Ectodermal cell (in vitro differentiated cells): ENCODE measurements around the gene AK9.
"Not testable (repeated sequence)": the region's sequence is repeated elsewhere in the genome, so short reads cannot be mapped to it uniquely, and the experiment has no call there.

Source experiments
- H3K27ac ChIP-seq: 2 replicates; pipeline ENCODE4 v1.7.0; 2013; ENCODE audit warnings: mild to moderate bottlenecking, low read depth, low read length; ENCODE audit not compliant: insufficient read depth, poor library complexity, severe bottlenecking
- H3K27me3 ChIP-seq: 2 replicates; pipeline ENCODE4 v1.7.0; 2013; ENCODE audit warnings: mild to moderate bottlenecking, low read length; ENCODE audit not compliant: insufficient read depth, control insufficient read depth, poor library complexity, severe bottlenecking
- H3K36me3 ChIP-seq: one replicate; pipeline ENCODE4 v1.7.0; 2013; ENCODE audit warnings: low read length; ENCODE audit not compliant: control insufficient read depth, insufficient read depth
- H3K4me1 ChIP-seq: one replicate; pipeline ENCODE4 v1.7.0; 2013; ENCODE audit warnings: low read length; ENCODE audit not compliant: control insufficient read depth, insufficient read depth
- H3K4me3 ChIP-seq: 2 replicates; pipeline ENCODE4 v1.7.0; 2013; ENCODE audit warnings: low read depth, low read length, control low read depth; ENCODE audit not compliant: insufficient read depth
- H3K9me3 ChIP-seq: 2 replicates; pipeline ENCODE4 v1.7.0; 2013; ENCODE audit warnings: mild to moderate bottlenecking, low read length, moderate library complexity; ENCODE audit not compliant: control insufficient read depth
- WGBS, 2 experiments: methylation state at CpG; one replicate each; pipeline ENCODE4 v1.1.7; 2013; ENCODE audit warnings: missing lambda C conversion rate in 2 of 2; 5-methylcytosine and 5-hydroxymethylcytosine counted together

Gene AK9

GRCh38 chr6:109701774-109702173 lies 10.8 kb upstream of the AK9 start:
- 84 to 92% methylated on average over 2 of the region's 2 CpGs for WGBS, 2 experiments
- H3K4me1 ChIP-seq = no peaks in the 10 kb centered on the region
- H3K27ac ChIP-seq = no peak overlapping the region
- no peaks in the 10 kb centered on the region for H3K27me3 ChIP-seq
- H3K9me3 ChIP-seq = no peaks in the 10 kb centered on the region
- no peaks in the 10 kb centered on the region for H3K36me3 ChIP-seq
- H3K4me3 ChIP-seq = no peak overlapping the region

GRCh38 chr6:109701221-109701620 lies 10.2 kb upstream of the AK9 start:
- 91 to 93% methylated on average over 4 of the region's 4 CpGs for WGBS, 2 experiments
- no peaks in the 10 kb centered on the region for H3K9me3 ChIP-seq

GRCh38 chr6:109696355-109696754 lies 5.4 kb upstream of the AK9 start:
- Histone ChIP-seq H3K36me3 (no peaks in the 10 kb centered on the region), H3K27ac (no peak overlapping the region), H3K27me3 (no peaks in the 10 kb centered on the region), H3K9me3 (no peaks in the 10 kb centered on the region), H3K4me3 (no peak overlapping the region), H3K4me1 (no peaks in the 10 kb centered on the region)
- 89 to 97% methylated on average over 4 to 5 of the region's 5 CpGs for WGBS, 2 experiments

More at GRCh38 chr6:109701221-109701620, 10.2 kb upstream of the AK9 start:
- Histone ChIP-seq H3K36me3 (no peaks in the 10 kb centered on the region), H3K27me3 (no peaks in the 10 kb centered on the region), H3K27ac (no peak overlapping the region), H3K4me1 (no peaks in the 10 kb centered on the region), H3K4me3 (no peak overlapping the region)

- WGBS, 2 experiments = 80 to 87% methylated on average over 4 of the region's 4 CpGs
- H3K27me3 ChIP-seq = no peaks in the 10 kb centered on the region
- H3K4me3 ChIP-seq = no peak overlapping the region
- no peaks in the 10 kb centered on the region for H3K9me3 ChIP-seq
- H3K4me1 ChIP-seq = no peaks in the 10 kb centered on the region
- no peak overlapping the region for H3K27ac ChIP-seq
- no peaks in the 10 kb centered on the region for H3K36me3 ChIP-seq
Observed at GRCh38 chr6:109695468-109695867, 4.5 kb upstream of the AK9 start.

- Histone ChIP-seq H3K9me3 (no peaks in the 10 kb centered on the region), H3K27me3 (peaks cover 3% of the 10 kb centered on the region), H3K27ac (no peak overlapping the region), H3K4me3 (no peak overlapping the region), H3K4me1 (no peaks in the 10 kb centered on the region), H3K36me3 (no peaks in the 10 kb centered on the region)
Observed at GRCh38 chr6:109693111-109693510, 2.1 kb upstream of the AK9 start.

GRCh38 chr6:109690373-109690736 lies 647 bp downstream of the AK9 start:
- Histone ChIP-seq H3K4me1 (no peaks in the 10 kb centered on the region), H3K27me3 (peaks cover 3% of the 10 kb centered on the region), H3K9me3 (no peaks in the 10 kb centered on the region), H3K36me3 (no peaks in the 10 kb centered on the region), H3K27ac (peak overlapping the region; percentile 95), H3K4me3 (peak overlapping the region; percentile 95)
- WGBS, 2 experiments = 0 to 1% methylated on average over 24 of the region's 24 CpGs

- Histone ChIP-seq H3K27ac (no peak overlapping the region), H3K27me3 (peaks cover 3% of the 10 kb centered on the region), H3K4me3 (no peak overlapping the region), H3K9me3 (no peaks in the 10 kb centered on the region), H3K4me1 (no peaks in the 10 kb centered on the region), H3K36me3 (no peaks in the 10 kb centered on the region)
- WGBS, 2 experiments = 80 to 87% methylated on average over 2 of the region's 2 CpGs
Observed at GRCh38 chr6:109687271-109687761, 3.7 kb downstream of the AK9 start.

GRCh38 chr6:109686566-109687265 lies 4.3 kb downstream of the AK9 start:
- no peak overlapping the region for H3K27ac ChIP-seq
- H3K4me3 ChIP-seq = no peak overlapping the region

GRCh38 chr6:109678661-109679505 lies 12.1 kb downstream of the AK9 start:
- WGBS, 2 experiments = 47 to 56% methylated on average over 15 of the region's 15 CpGs
- not testable (repeated sequence) for H3K36me3 ChIP-seq, H3K27me3 ChIP-seq, H3K9me3 ChIP-seq, H3K4me1 ChIP-seq, H3K4me3 ChIP-seq
- peak overlapping the region; percentile 76 for H3K27ac ChIP-seq

More at GRCh38 chr6:109686566-109687265, 4.3 kb downstream of the AK9 start:
- Histone ChIP-seq H3K4me1 (no peaks in the 10 kb centered on the region), H3K9me3 (no peaks in the 10 kb centered on the region), H3K36me3 (no peaks in the 10 kb centered on the region), H3K27me3 (peaks cover 3% of the 10 kb centered on the region)
- 96 to 100% methylated on average over 1 of the region's 1 CpG for WGBS, 2 experiments

- Histone ChIP-seq H3K36me3 (no peaks in the 10 kb centered on the region), H3K27ac (no peak overlapping the region), H3K9me3 (no peaks in the 10 kb centered on the region), H3K4me1 (no peaks in the 10 kb centered on the region), H3K4me3 (no peak overlapping the region), H3K27me3 (no peaks in the 10 kb centered on the region)
- 90 to 97% methylated on average over 2 to 3 of the region's 4 CpGs for WGBS, 2 experiments
Observed at GRCh38 chr6:109678240-109678639, 12.8 kb downstream of the AK9 start.
